Transverse colon (tissue), 4 donors: Measurements from ENCODE around the gene NXPH3. TPM values are rescaled to one million over a fixed set of nuclear protein-coding genes. Genes with fewer than 3 reads are reported as not detected.

ENCODE experiments used
- DNase-seq: peaks from one replicate; pipeline ENCODE4 v3.0.0-alpha.2; 2019
- H3K27ac ChIP-seq, 4 donors: fragments of 200-600 bp; sonication (generic); 2 replicates each; pipeline ENCODE4 v1.5.1; 2016 to 2018; ENCODE audit warnings: inconsistent platforms in 4 of 4
- H3K27me3 ChIP-seq: fragments of 200-600 bp; sonication (generic); 2 replicates; pipeline ENCODE4 v1.5.1; 2017; ENCODE audit warnings: inconsistent platforms
- H3K36me3 ChIP-seq, 4 donors: fragments of 200-600 bp; sonication (generic); 2 replicates each; pipeline ENCODE4 v1.5.1; 2017 to 2019; ENCODE audit warnings: inconsistent platforms in 4 of 4
- H3K4me1 ChIP-seq, 4 donors: fragments of 200-600 bp; sonication (generic); 2 replicates each; pipeline ENCODE4 v1.5.1; 2017 to 2020; ENCODE audit warnings: inconsistent platforms in 4 of 4
- H3K4me3 ChIP-seq, 4 donors: fragments of 200-600 bp; sonication (generic); 1 replicate in 1 of 4; 2 replicates in 3 of 4; pipeline versions ENCODE4 v1.5.1 to v1.6.1; 2017 to 2019; ENCODE audit warnings: inconsistent platforms in 4 of 4
- H3K9me3 ChIP-seq, 2 donors: fragments of 200-600 bp; sonication (generic); 2 replicates each; pipeline ENCODE4 v1.5.1; 2017 to 2019; ENCODE audit warnings: inconsistent platforms in 2 of 2
- EP300 ChIP-seq: sonication (generic); formaldehyde crosslinking; IDR thresholded peaks from one replicate; pipeline ENCODE4 v1.6.1; 2017; ENCODE audit warnings: antibody characterized with exemption, low read depth
- POLR2A ChIP-seq: fragments of 450-650 bp; IDR thresholded peaks from one replicate; pipeline ENCODE4 v1.6.1; 2016; ENCODE audit warnings: antibody characterized with exemption, mild to moderate bottlenecking, moderate library complexity
- POLR2AphosphoS5 ChIP-seq, 3 donors: sonication (generic); formaldehyde crosslinking; IDR thresholded peaks; one replicate each; pipeline ENCODE4 v1.6.1; 2016; ENCODE audit warnings: antibody characterized with exemption in 3 of 3
- WGBS, 2 donors: methylation state at CpG; one replicate each; pipeline ENCODE4 v1.1.5; 2018; ENCODE audit warnings: low coverage in 1 of 2; 5-methylcytosine and 5-hydroxymethylcytosine counted together
- in situ Hi-C, 4 donors: fragments of 200-750 bp; cut with MboI; loops; one replicate each; pipeline versions ENCODE4 v1.15.0 to v1.15.1; 2017; ENCODE audit warnings: low sequenced_read_pairs in 3 of 4, low pct_ligation_motif_present in 1 of 4, low pct_unique_long_range_greater_than_20kb in 1 of 4
- intact Hi-C: fragments of 100-400 bp; cut with DNase I; formaldehyde crosslinking; loops from one replicate; pipeline ENCODE4 v1.15.1; 2023; ENCODE audit warnings: low total_unique reads
- total RNA-seq, 4 donors: library from RNA; depleted of rRNA; stranded (reverse); fragments of >200 nt; gene quantifications; one replicate each; pipeline ENCODE4 v1.1.0, GENCODE V29; 2016
- TF ChIP-seq, protein P1 (sequence below), 5 experiments: fragments of 200-600 bp in 3 of 5; fragments of 450-650 bp in 2 of 5; sonication (generic) in 3 of 5; IDR thresholded peaks; 1 replicate in 2 of 5; 2 replicates in 3 of 5; pipeline ENCODE4 v1.5.1; 2016 to 2017; ENCODE audit warnings: antibody characterized with exemption in 5 of 5, inconsistent platforms in 3 of 5, mild to moderate bottlenecking in 2 of 5, moderate library complexity in 1 of 5

Gene NXPH3
- total RNA-seq, 4 donors from 2014 or later, result 0.20 to 4.6 (median 2.6) TPM

DNA sequence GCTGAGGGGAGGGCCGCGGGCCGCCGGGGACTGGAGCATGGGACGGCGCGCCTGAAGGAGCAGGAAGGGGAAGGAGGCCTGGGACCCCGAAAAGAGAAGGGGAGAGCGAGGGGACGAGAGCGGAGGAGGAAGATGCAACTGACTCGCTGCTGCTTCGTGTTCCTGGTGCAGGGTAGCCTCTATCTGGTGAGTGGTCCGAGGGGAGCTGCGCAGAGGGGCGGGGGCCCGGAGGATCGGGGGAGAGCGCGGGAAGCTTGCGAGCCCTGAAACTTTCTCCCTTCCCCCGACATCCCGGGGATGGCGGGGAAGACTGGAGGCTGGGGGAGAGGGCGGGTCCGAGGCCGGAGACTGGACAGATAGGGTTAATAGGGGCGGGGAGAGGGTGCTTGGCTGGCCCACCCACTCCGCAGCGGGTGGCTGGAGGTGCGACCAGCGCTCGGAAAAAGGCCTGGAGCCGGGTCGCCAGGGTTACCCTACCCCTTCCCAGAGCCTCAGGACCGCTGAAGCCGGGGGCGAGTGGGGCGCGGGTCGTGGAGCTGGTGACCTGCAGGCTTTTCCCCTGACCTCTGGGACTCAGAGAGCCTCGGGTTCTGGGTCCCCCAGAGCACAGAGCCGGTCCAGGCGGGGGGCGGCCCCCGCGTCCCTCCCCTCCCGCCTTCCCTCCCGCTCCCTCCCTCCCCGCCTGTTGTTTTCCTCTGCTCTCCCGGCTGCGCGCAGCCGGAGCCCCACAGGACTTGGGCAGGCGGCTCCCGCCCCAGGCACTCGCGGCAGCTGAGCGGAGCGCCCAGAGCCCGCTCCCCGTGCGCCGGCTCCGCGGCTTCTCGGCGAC, 631 bp downstream of the NXPH3 start:
- H3K27me3 ChIP-seq, result peaks cover 45% of the 10 kb centered on the region
- H3K4me3 ChIP-seq, result peak overlapping the region; percentile 51 to 71 (median 62)
- TF ChIP-seq POLR2A, result no peak
- TF ChIP-seq POLR2AphosphoS5 (IDR thresholded peaks at IDR 0.05), result peak in 1 of 3 donors; percentile 15
- H3K36me3 ChIP-seq, result no peaks in the 10 kb centered on the region
- peaks cover 0 to 34% (median 28%) of the 10 kb centered on the region in 4 donors for H3K4me1 ChIP-seq
- in situ Hi-C loops (loop anchor here in 1 of 4 donors (10.0 kb wide), 1 partner anchor 118 kb away; no protein-coding TSS in a partner anchor), intact Hi-C loops (loop anchor here (10.0 kb wide), 1 partner anchor 58 kb away; no protein-coding TSS in a partner anchor)
- DNase-seq, result no peak
- peak overlapping the region; percentile 71 to 92 (median 82) for H3K27ac ChIP-seq
- no peaks in the 10 kb centered on the region for H3K9me3 ChIP-seq
- WGBS, 2 donors, result 1 to 5% methylated on average over 7 to 48 of the region's 68 CpGs

DNA sequence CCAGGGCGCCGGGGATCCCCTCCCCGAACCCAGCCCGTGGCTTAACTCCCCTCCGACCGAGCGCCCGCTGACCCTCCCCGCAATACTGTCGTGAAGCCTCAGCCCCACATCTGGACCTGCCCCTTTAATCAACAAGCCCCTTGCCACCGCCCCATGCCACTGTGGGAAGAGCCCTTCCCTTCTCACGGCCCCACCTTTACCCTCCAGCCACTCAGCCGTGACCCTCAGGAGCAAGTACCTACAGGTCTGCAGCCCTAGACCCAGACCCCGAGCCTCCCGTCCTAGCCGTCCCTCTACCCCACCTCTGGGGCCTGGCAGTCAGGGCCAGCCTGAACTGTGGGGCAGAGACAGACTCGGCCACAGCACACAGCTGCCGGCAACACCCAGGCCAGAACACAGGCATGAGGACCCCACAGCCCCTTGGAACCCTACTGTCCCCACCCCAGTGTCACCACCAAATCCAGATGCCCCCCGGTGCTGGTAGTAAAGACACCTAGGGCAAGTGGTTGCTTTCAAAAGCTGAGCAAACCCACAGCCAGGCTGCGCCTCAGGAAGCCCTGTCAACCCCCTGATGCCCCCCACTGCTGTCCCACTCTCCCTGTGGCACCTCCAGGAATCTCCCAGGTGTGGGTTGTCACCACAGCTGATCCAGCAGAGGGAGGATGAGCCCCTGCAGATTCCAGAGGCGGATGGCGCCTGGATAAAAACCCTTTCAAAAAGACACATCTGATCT, 1.4 kb downstream of the NXPH3 start:
- no peaks in the 10 kb centered on the region for H3K36me3 ChIP-seq
- no peak for TF ChIP-seq POLR2AphosphoS5 (IDR thresholded peaks at IDR 0.05)
- TF ChIP-seq, protein P1, sequence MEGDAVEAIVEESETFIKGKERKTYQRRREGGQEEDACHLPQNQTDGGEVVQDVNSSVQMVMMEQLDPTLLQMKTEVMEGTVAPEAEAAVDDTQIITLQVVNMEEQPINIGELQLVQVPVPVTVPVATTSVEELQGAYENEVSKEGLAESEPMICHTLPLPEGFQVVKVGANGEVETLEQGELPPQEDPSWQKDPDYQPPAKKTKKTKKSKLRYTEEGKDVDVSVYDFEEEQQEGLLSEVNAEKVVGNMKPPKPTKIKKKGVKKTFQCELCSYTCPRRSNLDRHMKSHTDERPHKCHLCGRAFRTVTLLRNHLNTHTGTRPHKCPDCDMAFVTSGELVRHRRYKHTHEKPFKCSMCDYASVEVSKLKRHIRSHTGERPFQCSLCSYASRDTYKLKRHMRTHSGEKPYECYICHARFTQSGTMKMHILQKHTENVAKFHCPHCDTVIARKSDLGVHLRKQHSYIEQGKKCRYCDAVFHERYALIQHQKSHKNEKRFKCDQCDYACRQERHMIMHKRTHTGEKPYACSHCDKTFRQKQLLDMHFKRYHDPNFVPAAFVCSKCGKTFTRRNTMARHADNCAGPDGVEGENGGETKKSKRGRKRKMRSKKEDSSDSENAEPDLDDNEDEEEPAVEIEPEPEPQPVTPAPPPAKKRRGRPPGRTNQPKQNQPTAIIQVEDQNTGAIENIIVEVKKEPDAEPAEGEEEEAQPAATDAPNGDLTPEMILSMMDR (IDR thresholded peaks at IDR 0.05), result no peak
- no peak for TF ChIP-seq POLR2A
- no peak for TF ChIP-seq EP300
- peak overlapping the region; percentile 51 to 71 (median 62) for H3K4me3 ChIP-seq
- no peak for DNase-seq
- in situ Hi-C loops, result loop anchor here in 1 of 4 donors (10.0 kb wide), 1 partner anchor 118 kb away; no protein-coding TSS in a partner anchor
- H3K27me3 ChIP-seq, result peaks cover 45% of the 10 kb centered on the region
- H3K27ac ChIP-seq, result peak overlapping the region; percentile 71 to 92 (median 82)
- intact Hi-C loops, result loop anchor here (10.0 kb wide), 1 partner anchor 58 kb away; no protein-coding TSS in a partner anchor
- WGBS, 2 donors, result 11% methylated on average over 20 of the region's 22 CpGs; no CpG with 5 or more reads in 1 of the 2 donors
- H3K4me1 ChIP-seq, result peaks cover 0 to 34% (median 28%) of the 10 kb centered on the region in 4 donors
- H3K9me3 ChIP-seq, result no peaks in the 10 kb centered on the region

GRCh38 chr17:49577650-49577934, 1.9 kb downstream of the NXPH3 start:
- Histone ChIP-seq H3K36me3 (no peaks in the 10 kb centered on the region), H3K4me1 (peaks cover 0 to 34% (median 28%) of the 10 kb centered on the region in 4 donors), H3K9me3 (no peaks in the 10 kb centered on the region), H3K27ac (peak overlapping the region; percentile 71 to 92 (median 82)), H3K4me3 (peak overlapping the region in 1 of 4 donors; percentile 71), H3K27me3 (peaks cover 45% of the 10 kb centered on the region)
- in situ Hi-C loops, result loop anchor here in 1 of 4 donors (10.0 kb wide), 1 partner anchor 117 kb away; no protein-coding TSS in a partner anchor
- TF ChIP-seq, protein P1 (IDR thresholded peaks at IDR 0.05), result no peak
- no peak for TF ChIP-seq POLR2A
- DNase-seq, result no peak
- WGBS, 2 donors, result 20% methylated on average over 3 of the region's 3 CpGs; no CpG with 5 or more reads in 1 of the 2 donors
- intact Hi-C loops, result loop anchor here (10.0 kb wide), 1 partner anchor 57 kb away; no protein-coding TSS in a partner anchor

DNA sequence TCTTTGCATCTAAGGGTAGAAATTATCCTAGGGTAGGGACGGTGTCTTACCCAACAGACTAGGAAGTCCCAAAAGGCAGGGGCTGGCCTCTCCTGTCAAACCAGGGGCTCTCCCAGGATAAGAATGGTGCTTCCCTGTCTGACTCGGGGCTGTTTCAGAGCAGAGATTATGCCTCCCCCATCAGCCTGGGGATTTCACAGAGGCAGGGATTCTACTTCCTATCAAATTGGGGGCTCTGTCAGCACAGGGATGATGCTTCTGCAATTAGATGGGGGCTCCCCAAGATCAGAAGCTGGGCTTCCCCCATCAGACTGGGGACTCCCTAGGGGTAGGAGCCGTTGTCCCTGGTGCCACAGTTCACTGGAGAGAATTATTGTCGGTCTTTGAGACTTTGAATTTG, 2.3 kb downstream of the NXPH3 start:
- intact Hi-C loops (loop anchor here (10.0 kb wide), 1 partner anchor 57 kb away; no protein-coding TSS in a partner anchor), in situ Hi-C loops (loop anchor here in 1 of 4 donors (10.0 kb wide), 1 partner anchor 117 kb away; no protein-coding TSS in a partner anchor)
- H3K4me3 ChIP-seq, result no peak overlapping the region
- TF ChIP-seq POLR2A (no peak), EP300 (no peak), POLR2AphosphoS5 (IDR thresholded peaks at IDR 0.05) (no peak)
- TF ChIP-seq, protein P1 (IDR thresholded peaks at IDR 0.05), result no peak
- DNase-seq, result no peak
- H3K9me3 ChIP-seq, result no peaks in the 10 kb centered on the region
- no peaks in the 10 kb centered on the region for H3K36me3 ChIP-seq
- WGBS, 2 donors, result 50% methylated on average over 4 of the region's 4 CpGs; no CpG with 5 or more reads in 1 of the 2 donors
- H3K27me3 ChIP-seq, result peaks cover 45% of the 10 kb centered on the region
- H3K4me1 ChIP-seq, result peaks cover 0 to 34% (median 28%) of the 10 kb centered on the region in 4 donors
- H3K27ac ChIP-seq, result peak overlapping the region in 3 of 4 donors; percentile 71 to 92 (median 84)
